A549 treated with dexamethasone at 1 μM for 4 hours (cell line): Measurements from ENCODE around the gene FAM174B. TPM values are rescaled to one million over a fixed set of nuclear protein-coding genes. Genes with fewer than 3 reads are reported as not detected.

Source experiments
- total RNA-seq: library from RNA; stranded (reverse); fragments of 200-300 nt; extraction: Qiagen RNA extraction; gene quantifications from 5 replicates; pipeline ENCODE4 v1.2.3, GENCODE V29; 2022

FAM174B gene
- 6.5 to 9.1 TPM (median 8.5 TPM) in 5 replicates for total RNA-seq

GRCh38 chr15:92655178-92655995 lies at the start of gene FAM174B:
FAM174B (minus strand) TSS chr15:92655775.

Other genes with a start within 250 kb of the FAM174B start
- gene CHD2, start 244.5 kb upstream of the FAM174B start, total RNA-seq, result 22.3 to 38.4 TPM (median 25.8 TPM) in 5 replicates